Activated T-helper 1 cell treated with anti-CD3 and anti-CD28 coated beads, Interleukin-2, amount 50 U/mL, for 16 hours (primary cell): ENCODE results near the gene ID4.
"Not testable (repeated sequence)": the region's sequence is repeated elsewhere in the genome, so short reads cannot be mapped to it uniquely, and the experiment has no call there.

ENCODE experiments used
- DNase-seq, 2 donors: peaks; one replicate each; pipeline ENCODE4 v3.0.0-alpha.2; 2020; ENCODE audit warnings: low read depth in 1 of 2, low spot score in 1 of 2

The ID4 gene

GRCh38 chr6:19831358-19831757 is 5.8 kb upstream of the ID4 start:
- DNase-seq = no peak

GRCh38 chr6:19833947-19834346 is 3.2 kb upstream of the ID4 start:
- no peak for DNase-seq

GRCh38 chr6:19834858-19835257 is 2.3 kb upstream of the ID4 start:
- DNase-seq = no peak

GRCh38 chr6:19835605-19836004 is 1.6 kb upstream of the ID4 start:
- no peak for DNase-seq

- no peak for DNase-seq
Measured at GRCh38 chr6:19837511-19838441, 606 bp downstream of the ID4 start.

- no peak for DNase-seq
Measured at GRCh38 chr6:19838442-19839236, 1.5 kb downstream of the ID4 start.

GRCh38 chr6:19839237-19839546 is 2.0 kb downstream of the ID4 start:
- no peak for DNase-seq

- no peak for DNase-seq
Measured at GRCh38 chr6:19839788-19840187, 2.6 kb downstream of the ID4 start.

- DNase-seq = no peak
Measured at GRCh38 chr6:19841181-19841580, 4.0 kb downstream of the ID4 start.

- no peak for DNase-seq
Measured at GRCh38 chr6:19842030-19842615, 5.0 kb downstream of the ID4 start.

GRCh38 chr6:19844689-19845088 is 7.5 kb downstream of the ID4 start:
- DNase-seq = no peak

- no peak for DNase-seq
Measured at GRCh38 chr6:19845266-19846041, 8.3 kb downstream of the ID4 start.

- DNase-seq = no peak
Measured at GRCh38 chr6:19848465-19849029, 11.4 kb downstream of the ID4 start.

- DNase-seq = no peak
Measured at GRCh38 chr6:19849196-19849595, 12.0 kb downstream of the ID4 start.

GRCh38 chr6:19849755-19850154 is 12.6 kb downstream of the ID4 start:
- no peak for DNase-seq

- no peak for DNase-seq
Measured at GRCh38 chr6:19851241-19852089, 14.3 kb downstream of the ID4 start.

GRCh38 chr6:19852090-19852457 is 14.9 kb downstream of the ID4 start:
- DNase-seq = no peak

- DNase-seq = no peak
Measured at GRCh38 chr6:19852927-19853326, 15.8 kb downstream of the ID4 start.

- not testable (repeated sequence) for DNase-seq
Measured at GRCh38 chr6:19854421-19855015, 17.3 kb downstream of the ID4 start.

- DNase-seq = no peak
Measured at GRCh38 chr6:19855536-19855935, 18.4 kb downstream of the ID4 start.
